ENCODE measurements around the gene EFCAB11.

GRCh38 chr14:89811954-89812575 is 142.5 kb downstream of the EFCAB11 start:
- TF ChIP-seq, protein P1, sequence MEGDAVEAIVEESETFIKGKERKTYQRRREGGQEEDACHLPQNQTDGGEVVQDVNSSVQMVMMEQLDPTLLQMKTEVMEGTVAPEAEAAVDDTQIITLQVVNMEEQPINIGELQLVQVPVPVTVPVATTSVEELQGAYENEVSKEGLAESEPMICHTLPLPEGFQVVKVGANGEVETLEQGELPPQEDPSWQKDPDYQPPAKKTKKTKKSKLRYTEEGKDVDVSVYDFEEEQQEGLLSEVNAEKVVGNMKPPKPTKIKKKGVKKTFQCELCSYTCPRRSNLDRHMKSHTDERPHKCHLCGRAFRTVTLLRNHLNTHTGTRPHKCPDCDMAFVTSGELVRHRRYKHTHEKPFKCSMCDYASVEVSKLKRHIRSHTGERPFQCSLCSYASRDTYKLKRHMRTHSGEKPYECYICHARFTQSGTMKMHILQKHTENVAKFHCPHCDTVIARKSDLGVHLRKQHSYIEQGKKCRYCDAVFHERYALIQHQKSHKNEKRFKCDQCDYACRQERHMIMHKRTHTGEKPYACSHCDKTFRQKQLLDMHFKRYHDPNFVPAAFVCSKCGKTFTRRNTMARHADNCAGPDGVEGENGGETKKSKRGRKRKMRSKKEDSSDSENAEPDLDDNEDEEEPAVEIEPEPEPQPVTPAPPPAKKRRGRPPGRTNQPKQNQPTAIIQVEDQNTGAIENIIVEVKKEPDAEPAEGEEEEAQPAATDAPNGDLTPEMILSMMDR (conservative IDR thresholded peaks at IDR 0.05) = no peak
- no peak for TF ChIP-seq ZFX (IDR thresholded peaks at IDR 0.05)

Measured in C4-2B (cell line).